CD8-positive, alpha-beta memory T cell (primary cell): ENCODE measurements around the gene BAZ1B. TPM values are rescaled to one million over a fixed set of nuclear protein-coding genes. Genes with fewer than 3 reads are reported as not detected.
A peak's percentile ranks its signal among the peaks of the same experiment; 100 is the strongest.
"Not testable (repeated sequence)": the region's sequence is repeated elsewhere in the genome, so short reads cannot be mapped to it uniquely, and the experiment has no call there.

Source experiments
- CTCF ChIA-PET: fragments of 350-600 bp; sonication (Branson Sonifier 250); formaldehyde crosslinking; loops from one replicate; lab custom pipeline; 2021; ENCODE audit warnings: antibody characterized with exemption; lab: Charles Lee
- POLR2A ChIA-PET: fragments of 350-600 bp; sonication (Branson Sonifier 250); formaldehyde crosslinking; loops from one replicate; lab custom pipeline; 2021; ENCODE audit warnings: antibody characterized with exemption; lab: Charles Lee
- DNase-seq, 5 donors: peaks; one replicate each; pipeline versions ENCODE4 v3.0.0 to v3.0.0-alpha.2; 2020 to 2022; ENCODE audit warnings: mixed read lengths in 1 of 5
- H3K27ac ChIP-seq: one replicate; pipeline ENCODE4 v1.7.0; 2013; ENCODE audit warnings: low read depth, mild to moderate bottlenecking, low read length, moderate library complexity
- H3K27me3 ChIP-seq: 2 replicates; pipeline ENCODE4 v1.7.0; 2013; ENCODE audit warnings: low read length, mild to moderate bottlenecking; ENCODE audit not compliant: insufficient read depth, poor library complexity, severe bottlenecking
- H3K36me3 ChIP-seq: 2 replicates; pipeline ENCODE4 v1.7.0; 2013; ENCODE audit warnings: mild to moderate bottlenecking, low read length, moderate library complexity; ENCODE audit not compliant: insufficient read depth
- H3K4me1 ChIP-seq: 2 replicates; pipeline ENCODE4 v1.7.0; 2013; ENCODE audit warnings: mild to moderate bottlenecking, low read length, moderate library complexity; ENCODE audit not compliant: insufficient read depth
- H3K4me3 ChIP-seq: 2 replicates; pipeline ENCODE4 v1.7.0; 2013; ENCODE audit warnings: mild to moderate bottlenecking, low read length
- H3K9me3 ChIP-seq: 2 replicates; pipeline ENCODE4 v1.7.0; 2013; ENCODE audit warnings: mild to moderate bottlenecking, low read length
- H3K27ac Mint-ChIP-seq, 8 donors: one replicate each; pipeline ENCODE4 v1.8.0; 2020 to 2021; ENCODE audit warnings: mixed read lengths in 8 of 8, mild to moderate bottlenecking in 6 of 8, inconsistent platforms in 3 of 8, moderate library complexity in 3 of 8
- H3K27me3 Mint-ChIP-seq, 2 donors: one replicate each; pipeline ENCODE4 v1.8.0; 2020 to 2021; ENCODE audit warnings: mixed read lengths in 2 of 2, mild to moderate bottlenecking in 1 of 2, moderate library complexity in 1 of 2
- H3K36me3 Mint-ChIP-seq, 3 donors: one replicate each; pipeline ENCODE4 v1.8.0; 2020 to 2021; ENCODE audit warnings: mixed read lengths in 3 of 3, inconsistent platforms in 1 of 3, mild to moderate bottlenecking in 1 of 3
- H3K4me1 Mint-ChIP-seq, 3 donors: one replicate each; pipeline ENCODE4 v1.8.0; 2020 to 2021; ENCODE audit warnings: mixed read lengths in 3 of 3, inconsistent platforms in 1 of 3, mild to moderate bottlenecking in 1 of 3
- H3K4me3 Mint-ChIP-seq, 7 donors: one replicate each; pipeline ENCODE4 v1.8.0; 2020 to 2021; ENCODE audit warnings: mixed read lengths in 7 of 7, mild to moderate bottlenecking in 6 of 7, moderate library complexity in 4 of 7, inconsistent platforms in 2 of 7
- H3K9me3 Mint-ChIP-seq, 5 donors: one replicate each; pipeline ENCODE4 v1.8.0; 2020 to 2022; ENCODE audit warnings: mixed read lengths in 5 of 5, mild to moderate bottlenecking in 3 of 5, moderate library complexity in 2 of 5, inconsistent platforms in 1 of 5
- polyA plus RNA-seq: library from polyadenylated mRNA; unstranded; fragments of 300-500 nt; fragmentation: Illumina TruSeq; gene quantifications from one replicate; pipeline ENCODE4 v1.2.3, GENCODE V29; 2021
- total RNA-seq, 2 experiments: library from RNA; stranded (reverse); gene quantifications; one replicate each; pipeline ENCODE4 v1.2.3, GENCODE V29; 2021

Gene BAZ1B
- total and polyA plus RNA-seq, 3 experiments from 2014 or later: 31.1 to 118 (median 112) TPM

DNA sequence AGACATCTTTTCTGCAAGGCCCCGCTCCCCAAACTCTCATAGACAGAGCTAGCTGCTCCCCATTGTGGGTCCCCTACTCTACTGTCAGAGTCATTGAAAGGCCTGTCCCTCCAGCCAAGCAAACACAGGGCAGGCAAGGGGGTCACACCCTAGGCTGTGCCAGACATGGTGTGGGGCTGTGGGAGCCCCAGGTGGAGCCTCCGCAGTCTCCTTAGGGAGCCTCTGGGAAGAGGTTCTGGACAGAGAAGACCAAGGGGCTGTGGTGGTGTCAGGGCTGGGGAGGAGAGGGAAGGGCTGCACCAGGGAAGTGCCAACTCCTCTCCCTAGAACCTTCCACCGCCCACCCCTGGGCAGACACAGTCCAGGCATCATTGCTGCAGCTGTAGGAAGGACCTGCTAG is 117.2 kb downstream of the BAZ1B start:
- H3K4me3 ChIP-seq, CTCF ChIA-PET, H3K27ac Mint-ChIP-seq, H3K4me1 Mint-ChIP-seq, H3K27me3 Mint-ChIP-seq, H3K4me3 Mint-ChIP-seq, H3K36me3 ChIP-seq, H3K4me1 ChIP-seq, H3K9me3 ChIP-seq, POLR2A ChIA-PET, H3K9me3 Mint-ChIP-seq, H3K27me3 ChIP-seq, DNase-seq, H3K36me3 Mint-ChIP-seq, H3K27ac ChIP-seq: not testable (repeated sequence)

DNA sequence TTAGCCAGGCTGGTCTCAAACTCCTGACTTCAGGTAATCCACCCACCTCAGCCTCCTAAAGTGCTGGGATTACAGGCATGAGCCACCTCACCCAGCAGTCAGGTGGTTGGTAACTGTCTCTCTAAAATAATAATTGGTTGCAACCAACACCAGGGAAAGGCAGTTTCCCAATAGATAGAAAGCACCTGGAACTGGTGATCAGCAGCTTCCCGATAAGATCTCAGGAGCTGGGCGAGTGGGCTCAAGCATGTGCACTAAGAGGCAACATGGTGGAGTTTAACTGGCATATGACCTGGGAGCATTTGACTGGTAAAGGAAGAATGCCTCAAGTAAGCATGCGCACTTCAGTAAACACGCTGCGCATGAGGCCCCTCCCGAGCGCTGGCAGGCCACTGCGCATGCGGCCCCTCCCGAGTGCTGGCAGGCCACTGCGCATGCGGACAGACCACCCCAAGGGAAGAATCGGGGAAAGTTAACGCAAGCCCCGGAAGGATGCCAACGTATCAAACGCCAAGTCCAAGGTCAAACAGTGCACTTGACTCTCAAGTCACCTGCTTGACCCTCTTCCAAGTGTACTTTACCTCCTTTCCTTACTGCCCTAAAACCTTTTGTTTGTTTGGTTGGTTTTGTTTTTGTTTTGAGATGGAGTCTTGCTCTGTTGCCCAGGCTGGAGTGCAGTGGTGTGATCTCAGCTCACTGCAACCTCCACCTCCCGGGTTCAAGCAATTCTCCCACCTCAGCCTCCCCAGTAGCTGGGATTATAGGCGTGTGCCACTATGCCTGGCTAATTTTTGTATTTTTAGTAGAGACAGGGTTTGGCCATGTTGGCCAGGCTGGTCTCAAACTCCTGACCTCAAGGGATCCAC is 122.7 kb downstream of the BAZ1B start:
- H3K27me3 ChIP-seq, H3K27ac ChIP-seq, H3K4me1 ChIP-seq, H3K36me3 ChIP-seq, H3K36me3 Mint-ChIP-seq, H3K9me3 Mint-ChIP-seq, CTCF ChIA-PET, H3K9me3 ChIP-seq, H3K4me1 Mint-ChIP-seq, POLR2A ChIA-PET, H3K4me3 ChIP-seq: not testable (repeated sequence)
- Mint-ChIP-seq H3K27ac (peak overlapping the region in 7 of 8 donors; percentile 19 to 93 (median 61)), H3K4me3 (peak overlapping the region; percentile 40 to 84 (median 73)), H3K27me3 (peaks cover 17 to 20% of the 10 kb centered on the region in 2 donors)
- peak; percentile 33 to 78 (median 66) for DNase-seq

DNA sequence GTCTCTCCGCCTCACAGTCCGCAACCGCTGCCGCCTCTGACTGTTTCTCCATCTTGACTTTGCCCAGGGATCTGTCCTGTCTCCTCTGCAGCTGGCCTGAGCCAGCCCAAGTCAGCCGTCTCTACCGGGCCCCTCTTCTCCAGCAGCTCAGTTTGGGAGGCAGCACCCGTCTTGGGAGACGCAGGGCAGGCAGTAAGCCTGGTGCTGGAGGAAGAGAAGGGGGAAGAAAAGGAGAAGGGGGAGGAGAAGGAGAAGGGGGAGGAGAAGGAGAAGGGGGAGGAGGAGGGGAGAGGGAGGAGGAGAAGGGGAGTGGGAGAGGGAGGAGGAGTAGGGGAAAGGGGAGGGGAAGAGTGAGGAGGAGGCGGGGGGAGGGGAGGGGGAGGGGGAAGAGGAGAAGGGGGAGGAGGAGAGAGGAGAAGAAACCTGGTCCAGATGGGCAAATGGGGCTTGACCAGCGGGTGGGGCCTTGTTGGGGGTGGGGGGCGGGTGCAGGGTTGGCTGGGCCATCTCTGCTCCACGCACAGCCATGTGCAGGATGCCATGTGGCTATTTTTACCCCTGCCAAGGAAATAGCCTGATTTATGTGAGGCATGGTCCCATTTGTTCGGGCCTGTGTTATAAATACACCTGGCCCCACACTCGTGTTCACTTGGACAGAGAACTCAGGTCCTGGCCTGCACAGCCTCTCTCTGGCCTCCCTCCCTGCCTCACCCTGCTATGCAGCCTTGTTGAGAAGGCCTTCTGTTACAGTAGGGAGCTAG is 124.4 kb downstream of the BAZ1B start:
- Mint-ChIP-seq H3K36me3 (no peaks in the 10 kb centered on the region), H3K4me1 (peaks cover 0 to 1% (median 0%) of the 10 kb centered on the region in 3 donors), H3K27me3 (peaks cover 26 to 30% of the 10 kb centered on the region in 2 donors), H3K27ac (no peak overlapping the region), H3K4me3 (no peak overlapping the region), H3K9me3 (peaks cover 0 to 2% (median 0%) of the 10 kb centered on the region in 5 donors)
- Histone ChIP-seq H3K9me3 (no peaks in the 10 kb centered on the region), H3K4me3 (no peak overlapping the region), H3K4me1 (no peaks in the 10 kb centered on the region), H3K27ac (no peak overlapping the region), H3K36me3 (no peaks in the 10 kb centered on the region), H3K27me3 (no peaks in the 10 kb centered on the region)
- DNase-seq: no peak
- ChIA-PET CTCF (no interaction called here), POLR2A (no interaction called here)

DNA sequence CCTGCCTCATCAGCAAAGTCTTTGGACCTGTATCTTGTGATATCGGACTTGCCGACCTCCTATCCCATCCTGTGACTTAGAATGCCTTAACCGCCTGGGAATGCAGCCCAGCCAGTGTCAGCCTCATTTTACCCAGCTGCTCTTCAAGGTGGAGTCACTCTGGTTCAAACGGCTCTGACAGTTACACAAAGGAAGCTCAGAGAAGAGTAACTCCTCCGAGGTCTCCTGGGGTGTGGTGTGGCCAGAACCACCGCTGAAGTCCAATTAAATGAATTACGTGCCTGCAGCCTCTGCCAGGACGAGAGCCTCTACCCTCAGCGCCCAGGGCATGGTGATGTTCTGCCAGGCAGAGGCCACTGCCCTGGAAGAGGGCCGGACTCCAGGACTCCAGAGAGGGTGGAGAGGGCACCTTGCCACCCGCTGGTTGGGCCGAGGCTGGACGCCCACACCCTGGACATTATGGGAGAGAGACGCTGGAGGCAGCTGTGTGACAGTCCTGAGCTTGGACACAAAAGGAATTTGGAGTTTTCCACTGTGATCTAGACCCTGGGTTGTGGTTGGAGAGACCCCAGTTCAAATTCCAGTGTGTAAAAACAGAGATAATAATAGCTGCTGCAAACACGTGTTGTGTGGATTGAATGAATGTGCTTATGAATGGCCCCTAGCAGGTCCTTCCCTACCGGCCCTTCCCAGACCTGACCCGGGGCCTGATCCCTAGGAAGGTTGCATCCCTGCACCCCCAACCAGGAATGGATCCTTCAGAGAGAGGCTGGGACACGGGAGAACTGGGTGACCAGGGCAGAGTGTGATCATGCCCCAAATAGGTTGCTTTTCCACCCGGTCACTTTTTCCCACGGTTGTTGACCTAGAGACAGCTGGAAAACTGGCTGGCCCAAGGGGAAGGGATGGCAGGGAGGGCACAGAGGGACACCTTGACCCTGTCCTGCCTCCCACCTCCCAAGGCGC is 126.3 kb downstream of the BAZ1B start:
- Histone ChIP-seq H3K4me1 (no peaks in the 10 kb centered on the region), H3K4me3 (no peak overlapping the region), H3K27me3 (no peaks in the 10 kb centered on the region), H3K27ac (no peak overlapping the region), H3K9me3 (no peaks in the 10 kb centered on the region), H3K36me3 (no peaks in the 10 kb centered on the region)
- H3K9me3 Mint-ChIP-seq: peaks cover 0 to 4% (median 0%) of the 10 kb centered on the region in 5 donors
- no peak for DNase-seq
- no peak overlapping the region for H3K4me3 Mint-ChIP-seq
- H3K27me3 Mint-ChIP-seq: peaks cover 26 to 30% of the 10 kb centered on the region in 2 donors
- H3K36me3 Mint-ChIP-seq: no peaks in the 10 kb centered on the region
- H3K27ac Mint-ChIP-seq: no peak overlapping the region
- ChIA-PET CTCF (no interaction called here), POLR2A (no interaction called here)
- peaks cover 0 to 1% (median 0%) of the 10 kb centered on the region in 3 donors for H3K4me1 Mint-ChIP-seq

DNA sequence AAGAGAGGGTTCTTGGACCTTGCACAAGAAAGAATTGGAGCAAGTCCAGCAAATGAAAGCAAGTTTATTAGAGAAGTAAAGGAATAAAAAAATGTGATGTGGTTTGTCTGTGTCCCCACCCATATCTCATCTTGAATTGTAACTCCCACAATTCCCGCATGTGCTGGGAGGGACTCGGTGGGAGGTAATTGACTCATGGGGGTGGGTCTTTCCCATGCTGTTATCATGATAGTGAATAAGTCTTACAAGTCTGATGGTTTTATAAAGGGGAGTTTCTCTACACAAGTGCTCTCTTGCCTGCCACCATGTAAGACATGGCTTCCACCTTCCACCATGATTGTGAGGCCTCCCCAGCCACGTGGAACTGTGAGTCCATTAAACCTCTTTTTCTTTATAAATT is 127.7 kb downstream of the BAZ1B start:
- no peak overlapping the region for H3K4me3 Mint-ChIP-seq
- no peaks in the 10 kb centered on the region for H3K4me1 Mint-ChIP-seq
- H3K9me3 Mint-ChIP-seq: peaks cover 3 to 11% (median 7%) of the 10 kb centered on the region in 5 donors
- H3K36me3 Mint-ChIP-seq: no peaks in the 10 kb centered on the region
- H3K9me3 ChIP-seq: no peaks in the 10 kb centered on the region
- no peaks in the 10 kb centered on the region for H3K4me1 ChIP-seq
- no peak overlapping the region for H3K27ac ChIP-seq
- H3K27me3 Mint-ChIP-seq: peaks cover 24 to 30% of the 10 kb centered on the region in 2 donors
- H3K27me3 ChIP-seq: no peaks in the 10 kb centered on the region
- no peak overlapping the region for H3K27ac Mint-ChIP-seq
- CTCF ChIA-PET: no interaction called here
- POLR2A ChIA-PET: no interaction called here
- no peaks in the 10 kb centered on the region for H3K36me3 ChIP-seq
- no peak for DNase-seq
- H3K4me3 ChIP-seq: no peak overlapping the region

DNA sequence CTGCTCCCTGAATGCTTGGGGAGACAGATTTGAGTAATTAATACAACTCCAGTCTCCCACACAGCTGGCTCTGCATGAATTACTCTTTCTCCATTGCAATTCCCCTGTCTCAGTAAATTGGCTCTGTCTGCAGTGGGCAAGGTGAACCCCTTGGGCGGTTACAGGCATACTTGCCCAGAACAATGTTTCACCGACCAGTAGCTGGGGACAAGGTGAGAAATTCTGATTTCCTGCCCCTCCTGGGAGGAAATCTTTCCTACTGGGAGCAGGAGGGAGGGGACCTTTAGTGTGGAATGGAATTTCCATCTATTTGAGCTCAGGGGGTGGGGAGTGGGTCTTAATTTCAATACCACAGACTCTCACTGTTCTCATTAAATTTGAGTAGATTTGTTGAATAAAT is 130.7 kb downstream of the BAZ1B start:
- DNase-seq: no peak
- no peaks in the 10 kb centered on the region for H3K27me3 ChIP-seq
- peaks cover 0 to 16% (median 2%) of the 10 kb centered on the region in 3 donors for H3K36me3 Mint-ChIP-seq
- H3K4me3 Mint-ChIP-seq: no peak overlapping the region
- H3K4me1 Mint-ChIP-seq: no peaks in the 10 kb centered on the region
- no peaks in the 10 kb centered on the region for H3K4me1 ChIP-seq
- no peak overlapping the region for H3K27ac ChIP-seq
- CTCF ChIA-PET: no interaction called here
- POLR2A ChIA-PET: no interaction called here
- peaks cover 22 to 39% (median 32%) of the 10 kb centered on the region in 5 donors for H3K9me3 Mint-ChIP-seq
- no peaks in the 10 kb centered on the region for H3K36me3 ChIP-seq
- H3K4me3 ChIP-seq: no peak overlapping the region
- peaks cover 7% of the 10 kb centered on the region for H3K9me3 ChIP-seq
- H3K27me3 Mint-ChIP-seq: peaks cover 24 to 26% of the 10 kb centered on the region in 2 donors
- H3K27ac Mint-ChIP-seq: no peak overlapping the region
